ENCODE results near the gene EIF3I.

DNA sequence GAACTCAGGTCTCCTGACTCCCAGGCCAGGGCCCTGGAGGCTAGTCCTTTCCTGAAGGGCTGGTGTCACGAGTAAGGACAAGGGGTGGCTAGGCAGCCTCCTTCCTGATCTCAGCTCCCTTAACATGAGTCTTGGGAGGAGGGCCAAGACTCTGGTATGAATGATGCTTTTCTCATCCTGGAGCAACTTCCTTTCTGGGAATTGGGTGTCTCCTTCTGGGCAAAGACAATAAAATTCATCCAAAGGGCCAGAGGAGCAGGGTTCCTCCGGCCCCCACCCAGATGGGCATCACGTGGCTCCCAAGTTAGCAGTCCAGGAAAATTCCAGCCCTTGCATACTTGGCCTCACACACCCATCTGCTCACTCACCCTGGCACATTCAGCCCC, 24.7 kb downstream of the EIF3I start, which contains the start of gene FAM167B:
- TF ChIP-seq, protein P1, sequence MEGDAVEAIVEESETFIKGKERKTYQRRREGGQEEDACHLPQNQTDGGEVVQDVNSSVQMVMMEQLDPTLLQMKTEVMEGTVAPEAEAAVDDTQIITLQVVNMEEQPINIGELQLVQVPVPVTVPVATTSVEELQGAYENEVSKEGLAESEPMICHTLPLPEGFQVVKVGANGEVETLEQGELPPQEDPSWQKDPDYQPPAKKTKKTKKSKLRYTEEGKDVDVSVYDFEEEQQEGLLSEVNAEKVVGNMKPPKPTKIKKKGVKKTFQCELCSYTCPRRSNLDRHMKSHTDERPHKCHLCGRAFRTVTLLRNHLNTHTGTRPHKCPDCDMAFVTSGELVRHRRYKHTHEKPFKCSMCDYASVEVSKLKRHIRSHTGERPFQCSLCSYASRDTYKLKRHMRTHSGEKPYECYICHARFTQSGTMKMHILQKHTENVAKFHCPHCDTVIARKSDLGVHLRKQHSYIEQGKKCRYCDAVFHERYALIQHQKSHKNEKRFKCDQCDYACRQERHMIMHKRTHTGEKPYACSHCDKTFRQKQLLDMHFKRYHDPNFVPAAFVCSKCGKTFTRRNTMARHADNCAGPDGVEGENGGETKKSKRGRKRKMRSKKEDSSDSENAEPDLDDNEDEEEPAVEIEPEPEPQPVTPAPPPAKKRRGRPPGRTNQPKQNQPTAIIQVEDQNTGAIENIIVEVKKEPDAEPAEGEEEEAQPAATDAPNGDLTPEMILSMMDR (conservative IDR thresholded peaks at IDR 0.05; ENCODE audit: low read depth in 2 of 2), result no peak
- TF ChIP-seq, protein P2, sequence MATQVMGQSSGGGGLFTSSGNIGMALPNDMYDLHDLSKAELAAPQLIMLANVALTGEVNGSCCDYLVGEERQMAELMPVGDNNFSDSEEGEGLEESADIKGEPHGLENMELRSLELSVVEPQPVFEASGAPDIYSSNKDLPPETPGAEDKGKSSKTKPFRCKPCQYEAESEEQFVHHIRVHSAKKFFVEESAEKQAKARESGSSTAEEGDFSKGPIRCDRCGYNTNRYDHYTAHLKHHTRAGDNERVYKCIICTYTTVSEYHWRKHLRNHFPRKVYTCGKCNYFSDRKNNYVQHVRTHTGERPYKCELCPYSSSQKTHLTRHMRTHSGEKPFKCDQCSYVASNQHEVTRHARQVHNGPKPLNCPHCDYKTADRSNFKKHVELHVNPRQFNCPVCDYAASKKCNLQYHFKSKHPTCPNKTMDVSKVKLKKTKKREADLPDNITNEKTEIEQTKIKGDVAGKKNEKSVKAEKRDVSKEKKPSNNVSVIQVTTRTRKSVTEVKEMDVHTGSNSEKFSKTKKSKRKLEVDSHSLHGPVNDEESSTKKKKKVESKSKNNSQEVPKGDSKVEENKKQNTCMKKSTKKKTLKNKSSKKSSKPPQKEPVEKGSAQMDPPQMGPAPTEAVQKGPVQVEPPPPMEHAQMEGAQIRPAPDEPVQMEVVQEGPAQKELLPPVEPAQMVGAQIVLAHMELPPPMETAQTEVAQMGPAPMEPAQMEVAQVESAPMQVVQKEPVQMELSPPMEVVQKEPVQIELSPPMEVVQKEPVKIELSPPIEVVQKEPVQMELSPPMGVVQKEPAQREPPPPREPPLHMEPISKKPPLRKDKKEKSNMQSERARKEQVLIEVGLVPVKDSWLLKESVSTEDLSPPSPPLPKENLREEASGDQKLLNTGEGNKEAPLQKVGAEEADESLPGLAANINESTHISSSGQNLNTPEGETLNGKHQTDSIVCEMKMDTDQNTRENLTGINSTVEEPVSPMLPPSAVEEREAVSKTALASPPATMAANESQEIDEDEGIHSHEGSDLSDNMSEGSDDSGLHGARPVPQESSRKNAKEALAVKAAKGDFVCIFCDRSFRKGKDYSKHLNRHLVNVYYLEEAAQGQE (IDR thresholded peaks at IDR 0.05; ENCODE audit: unreplicated experiment), result no peak
- no peak for TF ChIP-seq EZH2 (IDR thresholded peaks at IDR 0.05; ENCODE audit: low read depth, unreplicated experiment)
- TF ChIP-seq, protein P3, sequence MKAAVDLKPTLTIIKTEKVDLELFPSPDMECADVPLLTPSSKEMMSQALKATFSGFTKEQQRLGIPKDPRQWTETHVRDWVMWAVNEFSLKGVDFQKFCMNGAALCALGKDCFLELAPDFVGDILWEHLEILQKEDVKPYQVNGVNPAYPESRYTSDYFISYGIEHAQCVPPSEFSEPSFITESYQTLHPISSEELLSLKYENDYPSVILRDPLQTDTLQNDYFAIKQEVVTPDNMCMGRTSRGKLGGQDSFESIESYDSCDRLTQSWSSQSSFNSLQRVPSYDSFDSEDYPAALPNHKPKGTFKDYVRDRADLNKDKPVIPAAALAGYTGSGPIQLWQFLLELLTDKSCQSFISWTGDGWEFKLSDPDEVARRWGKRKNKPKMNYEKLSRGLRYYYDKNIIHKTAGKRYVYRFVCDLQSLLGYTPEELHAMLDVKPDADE (IDR thresholded peaks at IDR 0.05), result no peak

Measured in GM23338 (cell line).